Left ventricle myocardium inferior (tissue), 1 donor: ENCODE data around the gene ADAMTSL2. TPM values are rescaled to one million over a fixed set of nuclear protein-coding genes. Genes with fewer than 3 reads are reported as not detected.

Experiments used
- DNase-seq: peaks from one replicate; pipeline ENCODE4 v3.0.0-alpha.2; 2020
- H3K27ac ChIP-seq: fragments of 200-600 bp; replicated peaks from 2 replicates; pipeline ENCODE4 v1.8.0; 2021
- H3K27me3 ChIP-seq: fragments of 200-600 bp; 2 replicates; pipeline ENCODE4 v1.8.0; 2021; ENCODE audit warnings: low read depth
- H3K36me3 ChIP-seq: fragments of 200-600 bp; 2 replicates; pipeline ENCODE4 v1.8.0; 2021
- H3K4me1 ChIP-seq: fragments of 200-600 bp; 2 replicates; pipeline ENCODE4 v1.8.0; 2021
- H3K4me3 ChIP-seq: fragments of 200-600 bp; 2 replicates; pipeline ENCODE4 v1.8.0; 2021; ENCODE audit warnings: mild to moderate bottlenecking, moderate library complexity
- H3K9me3 ChIP-seq: fragments of 200-600 bp; replicated peaks from 2 replicates; pipeline ENCODE4 v1.8.0; 2021
- CTCF ChIP-seq: fragments of 200-600 bp; IDR thresholded peaks from 2 replicates; pipeline ENCODE4 v1.8.0; 2021; ENCODE audit warnings: antibody characterized with exemption, mild to moderate bottlenecking, borderline replicate concordance
- intact Hi-C: fragments of 100-400 bp; cut with micrococcal nuclease; formaldehyde crosslinking; loops from one replicate; pipeline ENCODE4 v1.11.0; 2022
- total RNA-seq: library from RNA; stranded (reverse); fragmentation: NEBNext Ultra II Directional; extraction: Animal tissue kit (Norgen Biotek cat#: 25700); gene quantifications from one replicate; pipeline ENCODE4 v1.2.1, GENCODE V29; 2021
- donor health status: DM: no; HTN: yes; CAD: no; lungs with severe emphysema.

Gene ADAMTSL2
- total RNA-seq, 1 donor from 2014 or later = 6.0 TPM

GRCh38 chr9:133489253-133490190, 45.0 kb upstream of the ADAMTSL2 start:
- intact Hi-C loops = loop anchor here (5.0 to 10.0 kb wide), 2 partner anchors 82 to 305 kb away; no protein-coding TSS in a partner anchor

GRCh38 chr9:133490201-133490681, 44.3 kb upstream of the ADAMTSL2 start:
- Histone ChIP-seq H3K27me3 (peaks cover 19% of the 10 kb centered on the region), H3K9me3 (no peaks in the 10 kb centered on the region), H3K27ac (no peak overlapping the region), H3K36me3 (no peaks in the 10 kb centered on the region), H3K4me3 (no peak overlapping the region), H3K4me1 (peaks cover 17% of the 10 kb centered on the region)
- DNase-seq = no peak
- intact Hi-C loops = no loop called here
- TF ChIP-seq CTCF = no peak

More at GRCh38 chr9:133489253-133490190, 45.0 kb upstream of the ADAMTSL2 start:
- TF ChIP-seq CTCF = no peak
- DNase-seq = no peak
- Histone ChIP-seq H3K4me1 (peaks cover 17% of the 10 kb centered on the region), H3K36me3 (no peaks in the 10 kb centered on the region), H3K9me3 (no peaks in the 10 kb centered on the region), H3K4me3 (no peak overlapping the region), H3K27ac (no peak overlapping the region), H3K27me3 (peaks cover 26% of the 10 kb centered on the region)

GRCh38 chr9:133490865-133491655, 43.4 kb upstream of the ADAMTSL2 start:
- H3K36me3 ChIP-seq = no peaks in the 10 kb centered on the region
- intact Hi-C loops = no loop called here
- H3K4me3 ChIP-seq = no peak overlapping the region
- H3K27me3 ChIP-seq = peaks cover 12% of the 10 kb centered on the region
- TF ChIP-seq CTCF = no peak
- no peak overlapping the region for H3K27ac ChIP-seq
- no peak for DNase-seq
- H3K9me3 ChIP-seq = no peaks in the 10 kb centered on the region
- peaks cover 17% of the 10 kb centered on the region for H3K4me1 ChIP-seq

- no peak for TF ChIP-seq CTCF
- DNase-seq = no peak
- H3K27me3 ChIP-seq = peaks cover 16% of the 10 kb centered on the region
- no peak overlapping the region for H3K4me3 ChIP-seq
- H3K27ac ChIP-seq = no peak overlapping the region
- no peaks in the 10 kb centered on the region for H3K36me3 ChIP-seq
- H3K9me3 ChIP-seq = no peaks in the 10 kb centered on the region
- intact Hi-C loops = no loop called here
- H3K4me1 ChIP-seq = peaks cover 17% of the 10 kb centered on the region
Measured at GRCh38 chr9:133491656-133491925, 42.9 kb upstream of the ADAMTSL2 start.

GRCh38 chr9:133492061-133493021, 42.2 kb upstream of the ADAMTSL2 start:
- Histone ChIP-seq H3K9me3 (no peaks in the 10 kb centered on the region), H3K4me1 (peaks cover 17% of the 10 kb centered on the region), H3K4me3 (no peak overlapping the region), H3K27me3 (peaks cover 22% of the 10 kb centered on the region), H3K36me3 (no peaks in the 10 kb centered on the region), H3K27ac (peak overlapping the region; percentile 58)
- DNase-seq = no peak
- TF ChIP-seq CTCF = no peak
- intact Hi-C loops = no loop called here
